Keratinocyte (primary cell): ENCODE measurements around the gene DLGAP1. TPM values are rescaled to one million over a fixed set of nuclear protein-coding genes. Genes with fewer than 3 reads are reported as not detected.

Experiments used
- DNase-seq: peaks from one replicate; pipeline ENCODE4 v3.0.0-alpha.2; 2011; ENCODE audit warnings: low read depth, missing footprints, low spot score
- FAIRE-seq: peaks from 2 replicates; lab custom pipeline; 2011; peaks lifted over from hg19 to GRCh38; lab: Jason Lieb, UNC
- H2AFZ ChIP-seq: 2 replicates; pipeline ENCODE4 v1.6.0; 2012; ENCODE audit warnings: low read length, control low read depth, inconsistent platforms; ENCODE audit not compliant: control insufficient read depth
- H3K27ac ChIP-seq: 2 replicates; pipeline ENCODE4 v1.5.1; 2011; ENCODE audit warnings: low read length; ENCODE audit not compliant: control insufficient read depth, insufficient read depth
- H3K27me3 ChIP-seq: 3 replicates; pipeline ENCODE4 v1.6.0; 2011; ENCODE audit warnings: low read length; ENCODE audit not compliant: control insufficient read depth, insufficient read depth; ENCODE audit errors: extremely low read depth
- H3K36me3 ChIP-seq, 2 experiments: 2 replicates in 1 of 2; 3 replicates in 1 of 2; pipeline ENCODE4 v1.5.1; 2011; ENCODE audit warnings: low read length in 2 of 2, mild to moderate bottlenecking in 1 of 2; ENCODE audit not compliant: control insufficient read depth in 2 of 2, insufficient read depth in 2 of 2; ENCODE audit errors: extremely low read depth in 1 of 2
- H3K4me1 ChIP-seq: 3 replicates; pipeline ENCODE4 v1.5.1; 2011; ENCODE audit warnings: low read length; ENCODE audit not compliant: control insufficient read depth, insufficient read depth; ENCODE audit errors: extremely low read depth
- H3K4me2 ChIP-seq: 3 replicates; pipeline ENCODE4 v1.6.0; 2011; ENCODE audit warnings: low read depth, low read length; ENCODE audit not compliant: control insufficient read depth, insufficient read depth; ENCODE audit errors: extremely low read depth
- H3K4me3 ChIP-seq, 3 experiments: fragments of 200-600 bp in 1 of 3; sonication (generic) in 1 of 3; 2 replicates in 2 of 3; 3 replicates in 1 of 3; pipeline ENCODE4 v1.5.1; 2011 to 2016; ENCODE audit warnings: low read length in 3 of 3, mild to moderate bottlenecking in 3 of 3, control low read depth in 2 of 3, inconsistent platforms in 1 of 3, low read depth in 1 of 3, mixed read lengths in 1 of 3, mixed run types in 1 of 3, moderate library complexity in 1 of 3; ENCODE audit not compliant: control insufficient read depth in 2 of 3, insufficient read depth in 2 of 3; ENCODE audit errors: extremely low read depth in 1 of 3
- H3K79me2 ChIP-seq: 2 replicates; pipeline ENCODE4 v1.6.0; 2012; ENCODE audit warnings: low read length; ENCODE audit not compliant: control insufficient read depth, insufficient read depth
- H3K9ac ChIP-seq: 3 replicates; pipeline ENCODE4 v1.6.0; 2011; ENCODE audit warnings: low read length; ENCODE audit not compliant: control insufficient read depth, insufficient read depth; ENCODE audit errors: extremely low read depth
- H3K9me1 ChIP-seq: 3 replicates; pipeline ENCODE4 v1.6.0; 2011; ENCODE audit warnings: low read length; ENCODE audit not compliant: control insufficient read depth, insufficient read depth; ENCODE audit errors: extremely low read depth
- H3K9me3 ChIP-seq: 2 replicates; pipeline ENCODE4 v1.5.1; 2012; ENCODE audit warnings: low read depth, low read length; ENCODE audit not compliant: control insufficient read depth
- H4K20me1 ChIP-seq: 3 replicates; pipeline ENCODE4 v1.6.0; 2011; ENCODE audit warnings: low read length; ENCODE audit not compliant: control insufficient read depth, insufficient read depth; ENCODE audit errors: extremely low read depth
- EZH2 ChIP-seq: IDR thresholded peaks from one replicate; pipeline ENCODE4 v1.6.1; 2012; ENCODE audit warnings: inconsistent platforms, mild to moderate bottlenecking, low read length, moderate library complexity
- dilution Hi-C: fragments of 300-500 bp; cut with MboI; formaldehyde crosslinking; loops from one replicate; pipeline ENCODE4 v1.7.0; 2020; ENCODE audit warnings: low sequenced_read_pairs; ENCODE audit not compliant: extremely low pct_ligation_motif_present
- polyA plus RNA-seq, 5 experiments: library from polyadenylated mRNA; depleted of rRNA in 3 of 5; stranded (reverse) in 3 of 5; stranded (forward) in 1 of 5; unstranded in 1 of 5; fragments of >200 nt; gene quantifications; 1 replicate in 1 of 5; 2 replicates in 3 of 5; 3 replicates in 1 of 5; pipeline versions ENCODE4 v1.2.1 to v1.2.3, GENCODE V29; 2011 to 2012; ENCODE audit warnings: missing spikeins in 2 of 5, low read depth in 1 of 5, low replicate concordance in 1 of 5
- TF ChIP-seq, protein P1 (sequence below), 3 experiments: IDR thresholded peaks in 1 of 3; conservative IDR thresholded peaks in 1 of 3; optimal IDR thresholded peaks in 1 of 3; 2 replicates in 2 of 3; 3 replicates in 1 of 3; pipeline versions ENCODE3 to v1.5.1; 2011; ENCODE audit warnings: low read length in 3 of 3, mild to moderate bottlenecking in 3 of 3, moderate library complexity in 2 of 3, control low read depth in 1 of 3, inconsistent platforms in 1 of 3; ENCODE audit not compliant: insufficient read depth in 2 of 3; ENCODE audit errors: extremely low read depth in 1 of 3

Gene DLGAP1
- polyA plus RNA-seq, 1 donor (not counting 4 experiments of a cell fraction or from before 2014, with no cell fraction given) = not detected

DNA sequence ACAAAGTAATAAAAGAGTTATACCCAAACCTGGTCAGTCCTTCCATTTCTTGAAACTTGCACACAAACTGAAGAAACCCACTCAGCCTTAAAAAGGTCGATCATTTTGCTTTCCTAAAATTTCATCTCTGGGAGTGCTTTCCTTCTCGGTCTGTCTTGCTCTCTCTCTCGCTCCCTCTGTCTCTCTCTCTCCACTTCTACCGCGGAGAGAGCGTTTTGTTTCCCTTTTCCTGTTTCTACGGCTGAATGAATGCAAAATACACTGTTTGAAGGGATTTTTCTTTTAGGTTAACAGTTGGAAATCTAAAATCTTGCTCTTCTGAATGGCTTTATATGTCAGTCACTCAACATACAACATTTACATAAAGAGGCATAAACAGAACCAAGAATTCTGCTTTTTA lies 581.0 kb downstream of the DLGAP1 start:
- H3K4me2 ChIP-seq = no peak overlapping the region
- H2AFZ ChIP-seq = no peak overlapping the region
- dilution Hi-C loops = no loop called here

DNA sequence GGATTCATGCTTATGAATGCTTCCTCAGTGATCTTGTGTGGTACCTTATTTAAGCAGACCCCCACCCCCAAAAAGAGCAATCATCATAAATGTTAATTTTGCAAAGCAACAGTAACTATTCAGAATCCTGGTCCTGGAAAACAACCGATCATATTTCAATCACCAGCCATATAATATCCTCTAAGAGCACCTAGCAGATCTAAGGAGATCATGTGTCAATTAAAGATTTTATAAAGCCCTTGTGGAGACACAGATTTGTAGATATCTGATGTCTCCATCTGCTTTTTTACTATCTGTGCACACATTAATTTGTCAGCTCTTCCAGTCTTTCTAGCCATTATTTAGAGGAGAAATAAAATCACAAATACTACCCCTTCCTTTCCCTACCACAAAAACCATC lies 581.4 kb downstream of the DLGAP1 start:
- no peak overlapping the region for H3K4me3 ChIP-seq
- DNase-seq = no peak
- no peak overlapping the region for H3K9ac ChIP-seq
- no peaks in the 10 kb centered on the region for H3K79me2 ChIP-seq
- no peaks in the 10 kb centered on the region for H3K9me1 ChIP-seq
- no peaks in the 10 kb centered on the region for H3K4me1 ChIP-seq
- H3K36me3 ChIP-seq = no peaks in the 10 kb centered on the region
- no peak for FAIRE-seq
- no peak overlapping the region for H2AFZ ChIP-seq
- H3K4me2 ChIP-seq = no peak overlapping the region
- no peaks in the 10 kb centered on the region for H3K27me3 ChIP-seq
- dilution Hi-C loops = no loop called here
- H3K27ac ChIP-seq = no peak overlapping the region
- no peak for TF ChIP-seq EZH2
- TF ChIP-seq, protein P1, sequence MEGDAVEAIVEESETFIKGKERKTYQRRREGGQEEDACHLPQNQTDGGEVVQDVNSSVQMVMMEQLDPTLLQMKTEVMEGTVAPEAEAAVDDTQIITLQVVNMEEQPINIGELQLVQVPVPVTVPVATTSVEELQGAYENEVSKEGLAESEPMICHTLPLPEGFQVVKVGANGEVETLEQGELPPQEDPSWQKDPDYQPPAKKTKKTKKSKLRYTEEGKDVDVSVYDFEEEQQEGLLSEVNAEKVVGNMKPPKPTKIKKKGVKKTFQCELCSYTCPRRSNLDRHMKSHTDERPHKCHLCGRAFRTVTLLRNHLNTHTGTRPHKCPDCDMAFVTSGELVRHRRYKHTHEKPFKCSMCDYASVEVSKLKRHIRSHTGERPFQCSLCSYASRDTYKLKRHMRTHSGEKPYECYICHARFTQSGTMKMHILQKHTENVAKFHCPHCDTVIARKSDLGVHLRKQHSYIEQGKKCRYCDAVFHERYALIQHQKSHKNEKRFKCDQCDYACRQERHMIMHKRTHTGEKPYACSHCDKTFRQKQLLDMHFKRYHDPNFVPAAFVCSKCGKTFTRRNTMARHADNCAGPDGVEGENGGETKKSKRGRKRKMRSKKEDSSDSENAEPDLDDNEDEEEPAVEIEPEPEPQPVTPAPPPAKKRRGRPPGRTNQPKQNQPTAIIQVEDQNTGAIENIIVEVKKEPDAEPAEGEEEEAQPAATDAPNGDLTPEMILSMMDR (optimal IDR thresholded peaks at IDR 0.05 in 1 of 3, IDR thresholded peaks at IDR 0.05 in 1 of 3, conservative IDR thresholded peaks at IDR 0.05 in 1 of 3; ENCODE audit: extremely low read depth in 1 of 3, insufficient read depth in 2 of 3, low read length in 3 of 3) = no peak
- no peaks in the 10 kb centered on the region for H4K20me1 ChIP-seq
- no peaks in the 10 kb centered on the region for H3K9me3 ChIP-seq

More for the DNA sequence above, 581.0 kb downstream of the DLGAP1 start:
- TF ChIP-seq EZH2 = no peak
- TF ChIP-seq, protein P1 (optimal IDR thresholded peaks at IDR 0.05 in 1 of 3, IDR thresholded peaks at IDR 0.05 in 1 of 3, conservative IDR thresholded peaks at IDR 0.05 in 1 of 3; ENCODE audit: extremely low read depth in 1 of 3, insufficient read depth in 2 of 3, low read length in 3 of 3) = no peak
- H3K27me3 ChIP-seq = peaks cover 2% of the 10 kb centered on the region
- H3K9me1 ChIP-seq = no peaks in the 10 kb centered on the region
- H3K4me3 ChIP-seq = no peak overlapping the region
- no peaks in the 10 kb centered on the region for H3K79me2 ChIP-seq
- H3K9ac ChIP-seq = no peak overlapping the region
- H3K27ac ChIP-seq = no peak overlapping the region
- no peaks in the 10 kb centered on the region for H4K20me1 ChIP-seq
- FAIRE-seq (peak; percentile 5), DNase-seq (no peak)
- H3K9me3 ChIP-seq = no peaks in the 10 kb centered on the region
- H3K4me1 ChIP-seq = no peaks in the 10 kb centered on the region
- H3K36me3 ChIP-seq = no peaks in the 10 kb centered on the region
